MV-4-11 (cell line): Measurements from ENCODE around the gene TLX2.

Source experiments
- DNase-seq: peaks from one replicate; lab custom pipeline; 2025; lab: John Stamatoyannopoulos, UW

The TLX2 gene

DNA sequence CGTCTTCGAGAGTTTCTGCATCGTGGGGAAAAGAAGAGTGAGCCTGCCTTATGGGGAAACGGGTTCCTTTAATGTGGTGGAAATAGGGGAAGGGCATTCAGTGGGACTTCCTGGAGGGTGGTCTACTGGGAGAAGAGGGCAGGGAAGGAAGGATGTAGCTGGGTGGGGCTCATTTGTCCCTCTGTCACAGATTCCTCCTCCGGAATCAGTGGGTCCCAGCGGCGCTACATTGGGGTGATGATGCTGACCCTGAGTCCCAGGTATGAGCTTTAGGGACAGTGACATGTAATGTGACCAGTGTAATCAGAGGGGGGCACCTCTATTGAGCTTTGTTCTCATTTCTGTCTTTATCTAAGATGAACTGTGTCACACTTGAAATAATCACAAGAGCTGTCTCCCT is 17.4 kb downstream of the TLX2 start:
- no peak for DNase-seq

DNA sequence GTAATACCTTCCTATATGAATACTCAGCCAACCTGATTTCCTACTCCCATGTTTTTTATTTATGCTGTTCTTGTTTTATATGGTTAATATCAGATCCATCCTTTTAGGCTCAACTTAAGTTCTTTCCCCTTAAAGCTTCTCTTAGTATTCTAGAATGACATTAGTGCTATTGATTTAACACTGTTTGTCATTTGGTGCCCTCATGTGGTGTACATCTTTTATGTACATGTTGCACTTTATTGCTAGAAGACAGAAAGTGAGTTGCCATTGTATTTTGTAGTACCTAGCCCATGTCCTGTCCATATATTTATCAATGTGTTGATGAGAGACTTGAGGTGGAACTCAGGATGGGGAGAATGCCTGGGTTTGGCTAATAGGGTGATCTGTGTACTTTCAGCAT is 18.0 kb downstream of the TLX2 start:
- DNase-seq = peak; percentile 68

DNA sequence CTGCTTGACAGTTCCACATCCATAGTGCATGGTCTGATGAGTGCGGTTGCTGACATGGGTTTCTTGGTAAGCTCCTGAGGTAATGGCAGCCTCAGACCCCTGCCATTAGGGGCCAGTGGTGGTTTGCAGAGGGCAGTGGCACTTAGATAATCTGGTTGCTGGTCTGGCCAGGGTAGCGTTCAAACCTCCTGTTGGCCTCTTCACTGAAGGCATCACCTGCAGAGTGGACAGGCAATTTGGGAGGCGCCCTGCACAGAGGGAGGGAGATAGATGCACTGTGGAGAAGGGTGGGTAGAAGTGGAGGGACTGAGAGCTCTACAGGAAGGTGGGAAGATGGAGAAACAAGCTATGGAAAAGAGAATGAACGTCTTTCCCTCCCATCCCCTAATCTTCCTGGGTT is 19.2 kb downstream of the TLX2 start:
- no peak for DNase-seq

DNA sequence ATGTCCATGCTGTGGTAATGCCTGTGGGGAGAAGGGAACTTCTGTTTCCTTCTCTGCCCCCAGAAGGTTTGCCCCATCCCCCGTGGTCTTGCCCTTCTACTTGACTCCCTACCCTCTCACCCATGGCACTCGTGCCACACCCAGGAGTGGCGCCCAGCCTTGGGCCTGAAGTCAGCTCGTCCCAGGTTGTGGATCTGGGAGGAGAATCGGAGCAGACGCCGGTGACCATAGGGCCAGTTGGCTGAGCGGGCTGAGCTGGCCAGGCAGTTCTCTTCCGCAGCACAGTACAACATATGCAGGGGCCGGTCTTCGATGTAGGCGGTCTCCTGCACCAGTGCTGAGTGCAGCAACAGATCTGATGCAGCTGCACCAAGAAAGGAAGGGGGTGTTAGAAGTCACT is 20.2 kb downstream of the TLX2 start:
- DNase-seq = no peak

DNA sequence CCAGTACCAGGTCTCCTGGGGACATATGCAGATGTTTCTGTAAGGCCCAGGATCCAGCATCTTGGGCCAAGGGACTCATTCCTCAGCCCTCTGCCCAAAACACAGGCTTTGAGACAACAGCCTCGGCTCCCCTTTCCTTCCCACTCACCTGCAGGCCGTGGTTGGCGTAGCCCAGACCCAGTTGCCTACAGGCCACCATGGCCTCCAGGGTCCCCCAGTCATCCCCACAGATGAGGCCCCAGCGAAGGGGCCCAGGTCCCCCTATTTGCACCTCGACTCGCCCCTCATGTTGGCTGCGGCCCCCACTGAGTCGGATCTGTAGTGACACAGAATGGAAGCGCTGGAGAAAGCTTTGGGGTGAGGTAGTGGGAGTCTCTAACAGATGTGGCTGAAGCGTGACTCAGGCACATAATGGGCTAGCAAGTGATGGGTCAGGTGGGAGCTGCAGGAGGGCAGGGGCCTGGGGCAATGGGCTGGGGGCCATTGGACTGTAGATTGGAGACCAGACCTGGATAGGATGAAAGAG is 21.3 kb downstream of the TLX2 start:
- DNase-seq = no peak

- no peak for DNase-seq
These were observed 22.1 kb downstream of the TLX2 start for GRCh38 chr2:74536166-74536950.

GRCh38 chr2:74537140-74537539 is 22.9 kb downstream of the TLX2 start:
- DNase-seq = no peak

DNA sequence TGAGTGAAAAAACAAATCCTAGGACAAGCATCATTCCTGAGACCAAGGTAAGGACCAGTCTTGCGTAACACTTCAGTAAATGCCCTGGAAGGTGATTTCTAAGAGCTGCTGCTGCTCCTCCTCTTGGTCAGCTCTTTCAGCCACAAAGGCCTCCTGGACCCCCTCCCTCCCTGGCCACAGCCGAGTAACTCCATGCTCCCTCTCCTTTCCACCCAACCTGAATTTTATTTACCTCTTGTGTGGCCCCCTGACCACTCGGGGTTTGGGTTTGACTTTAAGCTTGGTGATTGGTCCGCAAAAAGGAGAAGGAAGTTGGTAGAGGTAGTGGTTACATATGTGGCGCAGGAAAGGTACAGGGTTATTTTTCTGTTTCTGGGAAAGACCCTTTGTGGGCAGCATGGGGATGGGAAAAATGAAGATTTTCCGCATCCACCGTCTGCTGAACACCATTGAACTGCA is 24.7 kb downstream of the TLX2 start:
- DNase-seq = no peak

DNA sequence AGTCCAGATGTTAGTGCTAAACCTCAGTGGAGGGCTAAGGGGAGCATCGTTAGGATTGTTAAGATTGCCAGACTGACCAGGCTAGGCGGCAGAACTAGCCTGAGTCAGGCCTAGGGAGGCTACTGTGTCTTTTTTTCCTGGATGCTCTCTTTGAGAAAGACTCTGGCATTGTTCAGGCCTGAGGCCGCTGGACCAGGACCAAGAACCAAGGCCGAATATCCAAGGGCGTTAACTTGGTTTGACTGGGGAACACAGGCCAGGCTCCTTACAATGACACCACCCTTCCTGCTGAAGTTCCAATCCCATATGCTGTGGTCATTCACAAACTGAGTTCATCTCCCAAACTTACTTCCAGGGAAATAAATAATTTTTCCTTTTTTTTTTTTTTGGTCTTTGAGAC is 26.0 kb downstream of the TLX2 start:
- DNase-seq = no peak

GRCh38 chr2:74542978-74543377 is 28.7 kb downstream of the TLX2 start:
- DNase-seq = no peak

DNA sequence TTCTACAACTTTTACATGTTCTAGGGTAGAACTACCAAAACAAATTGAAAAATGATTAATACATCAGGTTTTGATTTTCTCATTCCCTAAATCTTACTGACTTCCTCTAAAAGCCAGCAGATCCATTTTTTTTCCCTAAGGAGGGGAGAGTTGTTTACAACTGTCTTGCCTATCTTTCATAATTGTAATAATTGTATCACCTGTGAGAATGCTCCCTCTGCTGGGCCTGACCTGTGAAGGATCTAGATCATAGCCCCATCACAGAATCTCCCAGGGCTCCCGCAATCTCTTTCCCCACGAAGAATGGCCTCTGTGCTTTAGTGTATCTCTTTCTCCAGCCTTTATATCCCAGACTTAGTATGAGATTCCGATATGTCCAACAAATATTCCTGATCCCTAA is 30.4 kb downstream of the TLX2 start:
- no peak for DNase-seq

DNA sequence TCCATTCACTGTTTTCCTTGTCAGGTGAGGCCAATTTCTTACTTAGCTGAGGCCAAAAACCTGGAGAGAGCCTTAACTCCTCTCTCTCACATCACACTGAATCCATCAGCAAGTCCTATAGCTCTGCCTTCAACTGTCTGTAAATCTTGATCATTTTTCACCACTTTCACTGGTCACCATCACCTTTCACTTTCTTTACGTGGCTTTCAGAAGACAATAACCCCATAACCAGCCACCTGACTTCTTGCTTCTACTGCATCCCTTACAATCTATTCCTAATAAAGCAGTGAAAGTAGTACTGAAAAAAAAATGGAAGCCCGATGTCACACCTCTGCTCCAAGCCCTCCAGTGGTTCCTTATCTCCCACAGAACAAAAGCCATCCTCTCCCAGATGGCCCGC is 31.8 kb downstream of the TLX2 start:
- no peak for DNase-seq

DNA sequence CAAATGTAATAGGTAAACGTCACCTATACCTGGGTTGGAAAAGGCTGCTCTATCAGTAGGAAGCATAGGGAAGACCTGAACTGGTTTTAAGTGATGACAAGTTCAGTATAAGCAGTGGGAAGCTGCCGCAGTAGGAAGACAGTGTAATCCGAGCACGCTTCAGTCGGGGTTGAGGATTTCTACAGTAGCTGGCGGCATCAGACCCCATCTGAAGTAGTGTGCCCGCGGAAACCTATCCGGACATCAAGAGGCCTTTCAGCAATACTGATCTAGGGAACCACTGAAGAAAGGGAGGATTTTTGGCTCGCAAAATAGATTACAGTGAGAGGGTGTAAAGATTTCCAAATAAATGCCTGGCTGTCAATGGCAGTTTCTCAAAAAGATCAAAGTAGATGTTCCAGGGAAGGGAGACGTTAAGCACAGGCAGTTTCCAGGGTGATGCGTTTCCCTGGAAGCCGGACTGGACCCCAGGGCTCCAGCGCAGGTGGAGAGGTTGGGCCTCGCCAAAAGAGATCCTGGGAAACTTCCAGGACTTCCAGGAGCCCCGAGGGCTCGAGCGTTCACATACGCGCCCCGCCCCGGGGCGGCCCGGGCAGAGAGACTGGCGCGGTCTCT is 34.1 kb downstream of the TLX2 start:
- DNase-seq = no peak

GRCh38 chr2:74548900-74549826 is 34.9 kb downstream of the TLX2 start:
- DNase-seq = peak; percentile 24

DNA sequence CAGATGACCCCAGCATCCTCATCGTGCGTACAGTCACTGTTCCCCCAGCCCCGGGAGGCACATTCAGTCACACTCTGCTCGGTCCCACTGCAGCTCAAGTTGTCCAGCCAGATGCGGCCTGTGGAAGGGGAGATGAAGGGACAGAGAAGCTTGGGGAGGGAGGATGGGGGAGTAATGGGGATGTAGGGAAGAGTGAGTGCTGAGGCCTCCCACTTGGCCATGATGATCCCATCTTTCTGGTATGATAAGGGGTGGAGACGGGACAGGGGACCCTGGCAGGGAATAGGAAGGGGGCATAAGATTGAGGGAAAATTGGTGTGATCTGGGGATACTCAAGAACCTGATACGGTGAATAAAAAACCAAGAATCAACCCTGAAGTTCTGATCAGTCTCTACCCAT is 36.0 kb downstream of the TLX2 start:
- no peak for DNase-seq

DNA sequence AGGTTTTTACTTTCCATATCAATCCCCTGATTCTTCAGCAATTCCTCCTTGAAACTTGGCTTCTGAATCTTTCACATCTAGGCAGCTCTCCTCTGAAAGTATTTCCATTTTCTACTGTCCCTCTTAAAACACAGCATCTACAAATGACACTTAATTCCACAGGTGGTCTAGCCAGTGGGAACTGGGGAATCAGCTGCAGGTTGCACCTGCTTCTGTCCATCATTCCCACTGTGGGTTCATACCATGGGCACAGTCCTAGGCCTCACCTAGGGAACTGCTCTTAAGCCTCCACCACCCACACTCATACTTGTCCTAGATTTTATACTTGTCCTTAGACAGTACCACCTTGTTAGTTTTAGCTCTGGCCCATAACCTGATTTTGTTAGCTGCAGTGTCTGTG is 37.3 kb downstream of the TLX2 start:
- DNase-seq = no peak

GRCh38 chr2:74551942-74552913 is 38.0 kb downstream of the TLX2 start:
- DNase-seq = no peak

DNA sequence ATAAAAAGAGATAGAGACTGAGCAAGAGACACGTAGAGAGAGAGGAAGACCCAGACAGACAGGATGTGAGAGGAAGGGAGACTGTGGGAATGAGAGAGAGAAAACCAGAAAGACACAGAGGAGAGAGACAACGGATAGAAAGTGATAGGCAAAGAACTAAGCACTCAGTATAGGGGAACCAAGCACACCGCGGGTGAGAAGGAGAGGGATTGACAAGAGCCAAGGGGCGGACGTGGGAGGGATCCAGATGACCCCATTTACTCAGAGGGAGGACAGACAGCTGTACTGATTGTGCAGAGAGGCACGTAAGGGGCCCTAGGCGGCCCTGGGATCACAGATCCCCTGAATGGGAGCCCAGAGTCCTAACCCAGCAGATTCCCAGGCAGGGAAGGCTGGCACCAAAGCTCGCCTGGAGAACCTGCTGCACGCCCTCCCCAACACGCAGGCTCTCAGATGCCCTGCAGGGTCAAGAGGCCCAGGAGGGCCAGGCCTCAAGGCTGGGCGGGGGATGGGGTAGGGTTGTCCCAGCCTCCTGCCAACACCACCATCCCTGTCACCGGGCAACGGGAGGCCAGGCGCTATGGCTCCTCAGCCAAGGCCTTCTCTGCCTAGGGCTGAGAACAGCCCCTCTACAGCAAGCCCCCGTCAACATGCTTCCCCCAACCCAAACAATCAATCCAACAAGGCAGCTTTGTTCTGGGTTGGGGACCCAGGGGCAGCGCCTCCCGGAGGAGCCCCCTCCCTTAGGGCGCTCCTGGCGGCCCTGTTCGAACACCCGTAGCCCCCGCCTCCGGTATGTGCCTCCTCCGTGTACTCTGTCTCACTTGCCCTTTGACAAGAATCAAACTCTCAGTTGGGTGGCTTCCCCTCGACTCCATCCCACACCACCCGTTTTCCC is 38.9 kb downstream of the TLX2 start:
- no peak for DNase-seq

GRCh38 chr2:74553892-74554819 is 39.9 kb downstream of the TLX2 start, which contains the start of the genes DOK1 and LOXL3:
Gene DOK1, plus strand, starts transcription at chr2:74554720. Its CDS starts 35 bp downstream, at chr2:74554755.
Gene LOXL3, minus strand, starts transcription at chr2:74553942. Its CDS starts 1,308 bp downstream, at chr2:74552634.
- DNase-seq = peak; percentile 66
